Measurements from ENCODE around the gene NEU3. TPM values are rescaled to one million over a fixed set of nuclear protein-coding genes. Genes with fewer than 3 reads are reported as not detected.

Gene NEU3

GRCh38 chr11:75059299-75059698 lies 70.6 kb downstream of the NEU3 start:
- no peak overlapping the region for H2BK5ac ChIP-seq (ENCODE audit: low read depth, low read length, poor library complexity, severe bottlenecking)
- H4K91ac ChIP-seq (ENCODE audit: low read length), result no peak overlapping the region
- no peak overlapping the region for H2BK120ac ChIP-seq (ENCODE audit: low read depth, low read length)
- H3K27ac ChIP-seq (ENCODE audit: low read length, poor library complexity, severe bottlenecking), result no peak overlapping the region
- H3K18ac ChIP-seq (ENCODE audit: low read depth in 1 of 2, low read length in 2 of 2), result no peak overlapping the region
- no peak overlapping the region for H2AFZ ChIP-seq (ENCODE audit: low read depth, low read length)
- H3K9me3 ChIP-seq (ENCODE audit: control insufficient read depth, low read length), result no peaks in the 10 kb centered on the region
- no peaks in the 10 kb centered on the region for H3K27me3 ChIP-seq (ENCODE audit: control insufficient read depth in 1 of 2, insufficient read depth in 1 of 2, low read length in 2 of 2)
- H3K23ac ChIP-seq (ENCODE audit: low read length in 2 of 2), result no peak overlapping the region
- no peak overlapping the region for H3K4me3 ChIP-seq (ENCODE audit: insufficient read depth in 1 of 2, low read depth in 1 of 2, low read length in 2 of 2)
- no peak overlapping the region for H3K14ac ChIP-seq (ENCODE audit: low read length in 2 of 2)
- H3K4ac ChIP-seq (ENCODE audit: low read depth in 1 of 2, low read length in 2 of 2), result no peak overlapping the region
- H2AK5ac ChIP-seq (ENCODE audit: low read length, severe bottlenecking), result no peak overlapping the region
- peaks cover 27% of the 10 kb centered on the region for H3K79me1 ChIP-seq (replicated peaks; ENCODE audit: low read length, poor library complexity, severe bottlenecking)
- H4K8ac ChIP-seq (ENCODE audit: low read length), result no peak overlapping the region
- no peak overlapping the region for H3K9ac ChIP-seq (ENCODE audit: low read length)
- H2BK12ac ChIP-seq (ENCODE audit: low read length in 2 of 2), result no peak overlapping the region
- no peaks in the 10 kb centered on the region for H3K4me1 ChIP-seq (ENCODE audit: control insufficient read depth, insufficient read depth, low read depth, low read length)
- H2BK15ac ChIP-seq (ENCODE audit: low read depth, poor library complexity, severe bottlenecking), result no peak overlapping the region
- no peak for DNase-seq
- no peak overlapping the region for H3K4me2 ChIP-seq (ENCODE audit: low read length, poor library complexity, severe bottlenecking)
- peaks cover 0 to 13% of the 10 kb centered on the region in 2 experiments for H3K36me3 ChIP-seq (ENCODE audit: control insufficient read depth in 1 of 2, insufficient read depth in 2 of 2, low read depth in 1 of 2, low read length in 2 of 2)

GRCh38 chr11:75063741-75064314 lies 75.1 kb downstream of the NEU3 start:
- peaks cover 24% of the 10 kb centered on the region for H3K79me1 ChIP-seq (replicated peaks; ENCODE audit: low read length, poor library complexity, severe bottlenecking)
- no peak overlapping the region for H4K8ac ChIP-seq (ENCODE audit: low read length)
- H3K14ac ChIP-seq (ENCODE audit: low read length in 2 of 2), result no peak overlapping the region
- no peak overlapping the region for H2BK120ac ChIP-seq (ENCODE audit: low read depth, low read length)
- peaks cover 0 to 5% of the 10 kb centered on the region in 2 experiments for H3K36me3 ChIP-seq (ENCODE audit: control insufficient read depth in 1 of 2, insufficient read depth in 2 of 2, low read depth in 1 of 2, low read length in 2 of 2)
- no peak overlapping the region for H3K18ac ChIP-seq (ENCODE audit: low read depth in 1 of 2, low read length in 2 of 2)
- DNase-seq, result peak; percentile 59
- H2BK15ac ChIP-seq (ENCODE audit: low read depth, poor library complexity, severe bottlenecking), result no peak overlapping the region
- H3K4me2 ChIP-seq (ENCODE audit: low read length, poor library complexity, severe bottlenecking), result no peak overlapping the region
- H4K91ac ChIP-seq (ENCODE audit: low read length), result no peak overlapping the region
- no peak overlapping the region for H3K9ac ChIP-seq (ENCODE audit: low read length)
- H2BK5ac ChIP-seq (ENCODE audit: low read depth, low read length, poor library complexity, severe bottlenecking), result no peak overlapping the region
- WGBS, result 67% methylated on average over 2 of the region's 3 CpGs
- no peak overlapping the region for H3K4me3 ChIP-seq (ENCODE audit: insufficient read depth in 1 of 2, low read depth in 1 of 2, low read length in 2 of 2)
- H3K4me1 ChIP-seq (ENCODE audit: control insufficient read depth, insufficient read depth, low read depth, low read length), result peaks cover 6% of the 10 kb centered on the region
- H2BK12ac ChIP-seq (ENCODE audit: low read length in 2 of 2), result no peak overlapping the region
- H2AK5ac ChIP-seq (ENCODE audit: low read length, severe bottlenecking), result no peak overlapping the region
- no peak overlapping the region for H3K23ac ChIP-seq (ENCODE audit: low read length in 2 of 2)
- no peaks in the 10 kb centered on the region for H3K9me3 ChIP-seq (ENCODE audit: control insufficient read depth, low read length)
- no peak overlapping the region for H3K27ac ChIP-seq (ENCODE audit: low read length, poor library complexity, severe bottlenecking)
- H2AFZ ChIP-seq (ENCODE audit: low read depth, low read length), result no peak overlapping the region
- H3K4ac ChIP-seq (ENCODE audit: low read depth in 1 of 2, low read length in 2 of 2), result no peak overlapping the region
- H3K27me3 ChIP-seq (ENCODE audit: control insufficient read depth in 1 of 2, insufficient read depth in 1 of 2, low read length in 2 of 2), result no peaks in the 10 kb centered on the region

GRCh38 chr11:75066061-75066460 lies 77.3 kb downstream of the NEU3 start:
- H2BK15ac ChIP-seq (ENCODE audit: low read depth, poor library complexity, severe bottlenecking), result no peak overlapping the region
- H3K36me3 ChIP-seq (ENCODE audit: control insufficient read depth in 1 of 2, insufficient read depth in 2 of 2, low read depth in 1 of 2, low read length in 2 of 2), result peaks cover 0 to 4% of the 10 kb centered on the region in 2 experiments
- no peaks in the 10 kb centered on the region for H3K9me3 ChIP-seq (ENCODE audit: control insufficient read depth, low read length)
- H4K91ac ChIP-seq (ENCODE audit: low read length), result no peak overlapping the region
- H3K18ac ChIP-seq (ENCODE audit: low read depth in 1 of 2, low read length in 2 of 2), result no peak overlapping the region
- H2BK12ac ChIP-seq (ENCODE audit: low read length in 2 of 2), result no peak overlapping the region
- H4K8ac ChIP-seq (ENCODE audit: low read length), result no peak overlapping the region
- no peak for DNase-seq
- H2AFZ ChIP-seq (ENCODE audit: low read depth, low read length), result no peak overlapping the region
- H3K4me1 ChIP-seq (ENCODE audit: control insufficient read depth, insufficient read depth, low read depth, low read length), result peaks cover 6% of the 10 kb centered on the region
- peaks cover 25% of the 10 kb centered on the region for H3K79me1 ChIP-seq (replicated peaks; ENCODE audit: low read length, poor library complexity, severe bottlenecking)
- no peak overlapping the region for H3K23ac ChIP-seq (ENCODE audit: low read length in 2 of 2)
- H3K9ac ChIP-seq (ENCODE audit: low read length), result no peak overlapping the region
- H2AK5ac ChIP-seq (ENCODE audit: low read length, severe bottlenecking), result no peak overlapping the region
- peak overlapping the region in 1 of 2 experiments; percentile 11 for H3K4me3 ChIP-seq (ENCODE audit: insufficient read depth in 1 of 2, low read depth in 1 of 2, low read length in 2 of 2)
- H2BK5ac ChIP-seq (ENCODE audit: low read depth, low read length, poor library complexity, severe bottlenecking), result no peak overlapping the region
- no peak overlapping the region for H3K4ac ChIP-seq (ENCODE audit: low read depth in 1 of 2, low read length in 2 of 2)
- no peak overlapping the region for H3K4me2 ChIP-seq (ENCODE audit: low read length, poor library complexity, severe bottlenecking)
- 71% methylated on average over 6 of the region's 7 CpGs for WGBS
- peaks cover 0 to 9% of the 10 kb centered on the region in 2 experiments for H3K27me3 ChIP-seq (ENCODE audit: control insufficient read depth in 1 of 2, insufficient read depth in 1 of 2, low read length in 2 of 2)
- no peak overlapping the region for H3K14ac ChIP-seq (ENCODE audit: low read length in 2 of 2)
- H3K27ac ChIP-seq (ENCODE audit: low read length, poor library complexity, severe bottlenecking), result no peak overlapping the region
- no peak overlapping the region for H2BK120ac ChIP-seq (ENCODE audit: low read depth, low read length)

Small RNA genes within 50 kb of the gene (small RNA-seq; reads per million reads assigned to genes)
- not detected for gene RNU6-216P (ENCODE audit: low read depth)

Measured in mesenchymal stem cell (in vitro differentiated cells and primary cell).